ENCODE results near the gene TRIM71. TPM values are rescaled to one million over a fixed set of nuclear protein-coding genes. Genes with fewer than 3 reads are reported as not detected.

The TRIM71 gene
- total RNA-seq, 2 donors from 2014 or later = 11.1 TPM; not detected in 1

DNA sequence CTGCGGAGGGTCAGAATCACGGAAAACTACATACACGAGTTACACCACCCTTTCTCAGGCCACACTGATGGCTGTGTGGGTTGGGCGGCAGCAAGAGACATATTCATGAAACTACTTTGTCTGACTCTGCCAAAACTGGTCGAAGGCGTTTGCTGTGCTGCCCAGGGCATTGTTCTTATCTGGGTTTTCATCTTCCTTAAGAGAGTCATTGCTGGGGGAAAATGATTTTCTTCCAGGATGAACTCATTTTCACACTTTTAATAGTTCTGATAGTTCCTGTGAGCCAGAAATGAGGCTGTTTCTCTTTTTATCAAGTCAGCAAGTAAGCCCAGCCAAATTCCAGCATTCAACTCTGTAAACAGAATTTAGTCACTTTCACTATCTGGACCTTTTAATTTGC lies 47.6 kb downstream of the TRIM71 start:
- DNase-seq (ENCODE audit: low spot score) = peak; percentile 19
- intact Hi-C loops (cut with DNase I) = no loop called here
- Histone ChIP-seq H3K27me3 (replicated peaks; ENCODE audit: insufficient read depth) (no peaks in the 10 kb centered on the region), H3K4me3 (no peak overlapping the region), H3K36me3 (no peaks in the 10 kb centered on the region), H3K4me1 (replicated peaks) (no peaks in the 10 kb centered on the region), H3K27ac (no peak overlapping the region), H3K9me3 (no peaks in the 10 kb centered on the region)
- WGBS = 9% methylated on average over 6 of the region's 6 CpGs
- TF ChIP-seq CTCF (IDR thresholded peaks at IDR 0.05) (no peak), POLR2AphosphoS5 (IDR thresholded peaks at IDR 0.05) (no peak), POLR2A (IDR thresholded peaks at IDR 0.05) (no peak)

DNA sequence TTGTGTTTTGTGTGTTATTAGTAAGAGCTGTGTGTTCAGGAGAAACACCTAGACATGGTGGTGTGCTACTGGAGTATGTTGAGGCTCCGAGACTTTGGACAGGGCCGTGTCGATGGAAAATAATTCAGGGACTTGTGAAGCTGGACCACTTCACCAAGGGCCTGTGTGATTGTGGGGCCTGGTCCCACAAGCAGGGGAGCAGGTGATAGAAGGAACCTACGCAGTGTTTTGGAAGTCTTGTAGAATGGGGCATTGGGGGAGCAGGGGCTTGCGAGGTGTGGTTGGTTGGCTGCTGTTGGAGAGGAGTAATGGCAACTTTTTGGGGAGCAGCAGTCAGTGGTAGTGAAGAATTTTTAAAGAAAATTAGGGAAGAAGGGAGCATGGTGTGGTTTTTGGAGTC lies 48.7 kb downstream of the TRIM71 start:
- 95% methylated on average over 5 of the region's 5 CpGs for WGBS
- intact Hi-C loops (cut with DNase I) = no loop called here
- TF ChIP-seq POLR2A (IDR thresholded peaks at IDR 0.05) (no peak), CTCF (IDR thresholded peaks at IDR 0.05) (no peak), POLR2AphosphoS5 (IDR thresholded peaks at IDR 0.05) (no peak)

GRCh38 chr3:32867954-32868353 lies 50.2 kb downstream of the TRIM71 start:
- H3K27ac ChIP-seq = no peak overlapping the region

More for the DNA sequence above, 48.7 kb downstream of the TRIM71 start:
- H3K4me1 ChIP-seq (replicated peaks) = no peaks in the 10 kb centered on the region
- H3K36me3 ChIP-seq = no peaks in the 10 kb centered on the region
- H3K4me3 ChIP-seq = no peak overlapping the region
- H3K27me3 ChIP-seq (replicated peaks; ENCODE audit: insufficient read depth) = no peaks in the 10 kb centered on the region
- no peak overlapping the region for H3K27ac ChIP-seq
- no peaks in the 10 kb centered on the region for H3K9me3 ChIP-seq
- DNase-seq (ENCODE audit: low spot score) = no peak

DNA sequence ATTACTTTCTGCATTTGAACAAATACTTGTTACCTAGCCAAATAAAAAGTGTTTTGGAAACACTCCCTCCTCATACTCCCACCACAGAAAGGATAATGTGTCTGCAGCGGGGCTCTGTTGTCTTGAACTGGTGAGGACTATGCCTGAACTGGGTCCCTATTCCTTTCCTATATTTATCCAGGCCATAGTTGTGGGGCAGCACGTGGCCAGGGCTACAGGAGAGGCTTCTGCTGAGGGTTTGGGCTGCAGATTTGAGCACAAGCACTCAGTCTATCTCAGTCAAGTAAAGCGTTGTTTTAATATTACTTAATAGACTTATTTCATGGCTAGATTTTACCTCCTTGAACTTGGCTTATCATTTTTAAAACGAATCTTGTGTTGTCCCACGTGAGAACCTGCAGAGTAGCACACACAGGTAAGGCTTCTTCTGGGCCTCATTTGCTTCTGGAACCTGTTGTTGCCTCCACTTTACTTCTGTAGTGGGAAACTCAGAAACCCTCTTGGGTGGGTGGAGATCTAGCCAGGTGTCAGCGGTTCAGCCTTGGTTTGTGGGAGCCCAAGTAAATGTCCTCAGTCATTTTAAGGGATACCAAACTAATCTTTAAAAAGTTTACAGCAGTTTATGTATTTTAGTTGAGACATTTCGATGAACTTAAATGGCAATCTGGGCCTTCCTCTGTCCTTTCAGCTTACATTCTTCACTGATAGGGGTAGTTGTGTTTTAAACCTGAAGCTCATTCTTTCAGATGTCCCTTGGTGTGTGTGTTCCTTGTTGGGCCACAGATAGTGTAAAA lies 51.1 kb downstream of the TRIM71 start:
- intact Hi-C loops (cut with DNase I) = no loop called here
- Histone ChIP-seq H3K4me3 (no peak overlapping the region), H3K4me1 (replicated peaks) (peaks cover 9% of the 10 kb centered on the region), H3K27me3 (replicated peaks; ENCODE audit: insufficient read depth) (no peaks in the 10 kb centered on the region), H3K9me3 (no peaks in the 10 kb centered on the region), H3K36me3 (no peaks in the 10 kb centered on the region), H3K27ac (no peak overlapping the region)
- TF ChIP-seq POLR2A (IDR thresholded peaks at IDR 0.05) (no peak), POLR2AphosphoS5 (IDR thresholded peaks at IDR 0.05) (no peak), CTCF (IDR thresholded peaks at IDR 0.05) (no peak)
- 91% methylated on average over 7 of the region's 7 CpGs for WGBS
- no peak for DNase-seq (ENCODE audit: low spot score)

More at GRCh38 chr3:32867954-32868353, 50.2 kb downstream of the TRIM71 start:
- no peak overlapping the region for H3K4me3 ChIP-seq
- DNase-seq (ENCODE audit: low spot score) = no peak
- TF ChIP-seq POLR2A (IDR thresholded peaks at IDR 0.05) (no peak), POLR2AphosphoS5 (IDR thresholded peaks at IDR 0.05) (no peak), CTCF (IDR thresholded peaks at IDR 0.05) (no peak)
- no peaks in the 10 kb centered on the region for H3K9me3 ChIP-seq
- 91% methylated on average over 5 of the region's 5 CpGs for WGBS
- intact Hi-C loops (cut with DNase I) = no loop called here
- H3K36me3 ChIP-seq = no peaks in the 10 kb centered on the region
- peaks cover 5% of the 10 kb centered on the region for H3K4me1 ChIP-seq (replicated peaks)
- no peaks in the 10 kb centered on the region for H3K27me3 ChIP-seq (replicated peaks; ENCODE audit: insufficient read depth)

DNA sequence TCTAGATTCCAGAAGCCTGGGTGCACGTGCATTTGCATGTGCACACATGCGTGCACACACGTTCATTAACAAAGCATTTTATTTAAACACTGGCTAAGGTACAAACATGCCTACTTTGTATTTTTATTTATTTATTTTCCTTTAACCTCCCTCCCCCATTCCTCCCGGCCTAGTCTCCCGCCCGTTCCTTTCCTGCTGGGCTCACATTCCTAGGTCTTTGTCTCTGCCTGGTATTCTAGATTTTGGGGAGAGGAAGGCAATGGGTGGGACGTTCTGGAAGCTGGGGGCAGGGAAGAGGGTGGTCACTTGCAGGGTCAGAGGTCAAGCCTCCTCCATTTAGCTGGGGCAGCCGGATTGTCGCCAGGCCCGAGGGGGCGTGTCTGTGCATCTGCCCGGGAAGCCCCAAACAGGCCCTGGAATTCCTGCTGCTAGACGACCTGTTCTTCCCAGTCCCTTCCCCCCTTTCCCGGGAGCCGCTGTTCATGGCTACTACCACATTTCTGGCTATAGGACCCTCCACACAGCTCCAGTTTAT lies 51.8 kb downstream of the TRIM71 start:
- DNase-seq (ENCODE audit: low spot score) = no peak
- H3K4me3 ChIP-seq = no peak overlapping the region
- 77% methylated on average over 15 of the region's 15 CpGs for WGBS
- H3K27ac ChIP-seq = no peak overlapping the region
- intact Hi-C loops (cut with DNase I) = no loop called here
- no peaks in the 10 kb centered on the region for H3K27me3 ChIP-seq (replicated peaks; ENCODE audit: insufficient read depth)
- H3K4me1 ChIP-seq (replicated peaks) = peaks cover 10% of the 10 kb centered on the region
- TF ChIP-seq POLR2AphosphoS5 (IDR thresholded peaks at IDR 0.05) (no peak), CTCF (IDR thresholded peaks at IDR 0.05) (no peak), POLR2A (IDR thresholded peaks at IDR 0.05) (no peak)
- H3K36me3 ChIP-seq = no peaks in the 10 kb centered on the region
- H3K9me3 ChIP-seq = no peaks in the 10 kb centered on the region

Data from prostate gland (tissue), 2 donors.